DMS114 treated with DMSO at 0.1 percent for 48 hours (cell line): Measurements from ENCODE around the gene LSM12.
A peak's percentile ranks its signal among the peaks of the same experiment; 100 is the strongest.
"Not testable (repeated sequence)": the region's sequence is repeated elsewhere in the genome, so short reads cannot be mapped to it uniquely, and the experiment has no call there.

Source experiments
- DNase-seq: peaks from one replicate; lab custom pipeline; 2025; ENCODE audit not compliant: unreplicated experiment; lab: John Stamatoyannopoulos, UW

The LSM12 gene

DNA sequence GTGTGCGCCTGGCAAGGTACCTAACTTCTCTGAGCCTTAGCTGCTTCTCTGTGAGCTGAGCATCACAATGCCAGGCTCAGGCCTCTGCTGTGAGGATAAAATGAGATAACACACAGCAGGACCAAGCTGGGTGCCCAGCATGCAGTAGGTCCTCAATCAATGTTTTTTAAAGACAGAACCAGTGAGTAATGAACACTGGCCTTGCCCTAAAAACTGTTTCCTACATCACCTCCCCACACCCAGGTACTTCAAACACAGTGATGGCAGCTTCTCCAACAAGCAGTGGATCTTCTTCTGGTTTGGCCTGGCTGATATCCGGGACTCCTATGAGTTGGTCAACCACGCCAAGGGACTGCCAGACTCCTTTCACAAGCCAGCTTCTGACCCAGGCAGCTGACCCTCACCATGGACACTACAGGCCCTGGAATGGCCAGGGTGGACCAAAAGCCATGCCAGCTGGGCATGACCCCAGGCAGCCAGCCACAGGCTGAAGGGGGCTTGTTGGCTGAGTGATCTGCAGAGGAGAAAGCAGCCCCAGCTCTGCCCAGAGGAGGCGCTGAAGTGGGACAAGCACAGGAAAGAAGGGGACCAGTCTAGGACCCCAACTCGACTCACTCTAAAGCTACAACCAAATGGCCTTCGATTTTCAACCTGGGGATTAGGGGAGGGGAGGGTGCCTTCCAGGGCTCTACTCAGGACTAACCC, 58.1 kb downstream of the LSM12 start:
- DNase-seq, result no peak

DNA sequence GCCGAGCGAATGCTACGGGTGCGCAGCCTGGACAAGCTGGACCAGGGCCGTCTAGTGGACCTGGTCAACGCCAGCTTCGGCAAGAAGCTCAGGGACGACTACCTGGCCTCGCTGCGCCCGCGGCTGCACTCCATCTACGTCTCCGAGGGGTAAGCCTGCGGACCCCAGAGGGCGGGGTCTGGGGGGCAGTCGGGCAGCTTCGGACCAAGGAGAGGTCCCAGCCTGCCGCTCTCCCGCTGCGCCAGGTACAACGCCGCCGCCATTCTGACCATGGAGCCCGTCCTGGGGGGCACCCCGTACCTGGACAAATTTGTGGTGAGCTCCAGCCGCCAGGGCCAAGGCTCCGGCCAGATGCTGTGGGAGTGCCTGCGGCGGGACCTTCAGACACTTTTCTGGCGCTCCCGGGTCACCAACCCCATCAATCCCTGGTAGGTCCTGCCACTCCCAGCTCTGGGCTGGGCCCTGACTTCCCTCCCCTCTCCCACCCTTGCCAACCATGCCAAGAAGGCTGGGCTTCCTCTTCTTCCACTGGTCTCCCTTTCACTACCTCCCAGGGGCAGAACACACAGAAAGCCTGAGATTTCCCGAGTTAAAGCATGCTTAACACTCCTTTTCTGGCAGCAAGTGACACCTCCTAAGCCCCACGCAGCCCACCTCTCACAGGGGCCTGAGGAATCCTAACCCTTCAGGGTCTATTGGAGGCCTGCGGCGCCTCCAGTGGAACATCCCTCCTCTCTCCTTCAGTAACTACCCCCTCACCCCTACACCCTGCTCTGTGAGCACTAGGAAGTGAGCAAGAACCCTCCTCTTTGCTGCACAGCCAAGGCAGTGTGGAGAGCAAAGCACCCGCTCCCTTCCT, 58.9 kb downstream of the LSM12 start:
- DNase-seq, result no peak

DNA sequence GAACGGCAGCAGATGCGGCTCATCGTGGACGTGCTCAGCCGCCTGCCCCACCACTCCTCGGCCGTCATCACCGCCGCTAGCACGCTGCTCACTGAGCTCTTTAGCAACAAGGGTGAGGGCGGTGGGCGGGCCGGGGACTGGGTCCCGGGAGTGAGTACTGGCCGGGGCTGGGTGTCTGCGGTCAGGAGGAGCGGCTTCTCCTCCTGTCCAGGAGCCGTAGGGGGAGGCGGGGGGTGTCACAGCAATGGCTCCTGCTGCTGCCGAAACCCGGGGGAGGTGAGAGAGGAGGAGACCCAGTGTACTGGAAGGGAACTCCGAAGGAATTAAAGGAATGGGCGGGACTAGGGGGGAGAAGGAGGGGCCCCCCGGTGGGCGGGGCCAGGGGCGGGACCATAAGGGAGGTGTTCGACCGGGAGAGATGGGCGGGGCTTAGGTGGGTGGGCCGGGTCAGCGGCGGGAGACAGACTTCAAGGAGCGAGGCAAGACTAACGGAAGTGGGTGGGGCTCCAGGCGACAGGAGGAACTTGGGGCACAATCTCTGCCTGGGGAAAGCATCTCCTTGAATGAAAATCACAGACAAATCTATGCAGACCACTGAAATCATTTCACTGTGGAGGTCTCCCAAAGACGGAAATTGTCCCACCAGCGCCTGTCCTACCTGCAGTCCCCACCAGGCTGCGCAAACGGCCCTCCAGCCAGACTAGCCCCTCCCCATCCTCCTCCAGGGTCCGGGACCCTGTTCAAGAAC, 59.7 kb downstream of the LSM12 start:
- peak; percentile 91 for DNase-seq

DNA sequence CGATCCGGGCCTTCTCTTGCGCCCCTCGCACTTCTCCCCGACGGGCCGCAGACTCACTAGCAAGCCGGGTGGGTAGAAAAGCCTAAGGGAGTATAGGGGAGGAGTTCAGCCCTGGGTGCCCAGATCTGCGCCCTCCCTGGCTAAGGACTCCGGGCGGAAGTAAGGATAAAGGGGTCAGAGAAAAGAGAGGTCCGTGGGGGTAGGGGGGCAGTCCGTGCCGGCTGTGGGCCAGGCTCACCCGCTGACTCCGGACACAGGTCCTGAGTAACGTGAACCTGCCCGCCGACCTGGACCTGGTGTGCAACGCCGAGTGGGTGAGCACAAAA, 60.2 kb downstream of the LSM12 start:
- DNase-seq, result no peak

DNA sequence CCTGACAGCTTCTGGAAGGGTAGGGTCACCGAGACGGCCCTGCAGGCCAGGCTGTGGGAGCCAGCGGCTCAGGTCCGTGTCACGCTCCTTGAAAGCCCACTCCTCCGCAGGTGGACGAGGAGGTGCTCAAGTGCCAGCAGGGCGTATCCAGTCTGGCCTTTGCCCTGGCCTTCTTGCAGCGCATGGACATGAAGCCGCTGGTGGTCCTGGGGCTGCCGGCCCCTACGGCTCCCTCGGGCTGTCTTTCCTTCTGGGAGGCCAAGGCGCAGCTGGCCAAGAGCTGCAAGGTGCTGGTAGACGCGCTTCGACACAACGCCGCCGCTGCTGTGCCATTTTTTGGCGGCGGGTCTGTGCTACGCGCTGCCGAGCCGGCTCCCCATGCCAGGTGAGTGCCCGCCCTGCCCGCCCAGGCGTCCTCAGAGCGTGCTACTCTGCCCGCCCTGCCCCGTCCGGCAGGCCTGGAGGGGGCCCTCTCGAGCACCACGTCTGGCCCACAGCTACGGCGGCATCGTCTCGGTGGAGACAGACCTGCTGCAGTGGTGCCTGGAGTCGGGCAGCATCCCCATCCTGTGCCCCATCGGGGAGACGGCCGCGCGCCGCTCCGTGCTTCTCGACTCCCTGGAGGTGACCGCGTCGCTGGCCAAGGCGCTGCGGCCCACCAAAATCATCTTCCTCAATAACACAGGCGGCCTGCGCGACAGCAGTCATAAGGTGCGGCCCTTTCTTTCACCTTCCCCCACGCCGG, 60.8 kb downstream of the LSM12 start:
- DNase-seq, result no peak

- no peak for DNase-seq
Measured at GRCh38 chr17:44004761-44005526, 61.5 kb downstream of the LSM12 start.

DNA sequence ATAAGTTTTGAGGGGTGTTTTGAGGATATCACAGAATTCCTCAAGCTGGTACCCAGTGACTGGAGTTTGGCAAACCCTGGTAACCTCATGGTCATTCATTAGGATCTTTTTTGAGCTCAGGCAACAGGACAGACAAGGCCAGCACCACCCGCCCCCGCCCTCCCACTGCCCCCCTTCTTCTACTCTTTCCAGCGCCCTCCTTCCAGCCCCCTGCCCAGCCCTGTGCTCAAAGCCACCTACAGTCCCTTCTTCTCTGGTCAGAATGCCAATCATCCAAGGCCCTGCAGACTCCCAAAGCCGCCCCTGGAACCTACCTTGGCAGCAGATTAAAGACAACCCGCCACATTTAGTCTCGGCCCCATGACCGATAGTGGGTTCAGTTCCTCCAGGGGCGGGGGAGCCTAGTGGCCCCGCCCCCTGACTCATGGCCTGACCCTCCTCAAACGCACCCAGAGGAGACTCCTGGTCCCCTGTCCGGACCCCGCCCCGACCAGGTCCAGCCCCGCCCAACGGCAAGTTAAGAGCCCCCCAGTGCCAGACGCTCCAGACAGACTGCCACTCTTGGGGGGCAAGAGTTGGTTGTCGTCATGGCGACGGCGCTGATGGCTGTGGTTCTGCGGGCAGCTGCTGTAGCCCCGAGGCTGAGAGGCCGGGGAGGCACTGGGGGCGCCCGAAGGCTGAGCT, 62.3 kb downstream of the LSM12 start, which contains the start of gene NAGS:
NAGS (plus strand) TSS at position 546 of the 684 bp plus-strand sequence; CDS start at position 588, 42 bp downstream.
- no peak for DNase-seq

- no peak for DNase-seq
Measured at GRCh38 chr17:44002141-44002848, 64.2 kb downstream of the LSM12 start.

DNA sequence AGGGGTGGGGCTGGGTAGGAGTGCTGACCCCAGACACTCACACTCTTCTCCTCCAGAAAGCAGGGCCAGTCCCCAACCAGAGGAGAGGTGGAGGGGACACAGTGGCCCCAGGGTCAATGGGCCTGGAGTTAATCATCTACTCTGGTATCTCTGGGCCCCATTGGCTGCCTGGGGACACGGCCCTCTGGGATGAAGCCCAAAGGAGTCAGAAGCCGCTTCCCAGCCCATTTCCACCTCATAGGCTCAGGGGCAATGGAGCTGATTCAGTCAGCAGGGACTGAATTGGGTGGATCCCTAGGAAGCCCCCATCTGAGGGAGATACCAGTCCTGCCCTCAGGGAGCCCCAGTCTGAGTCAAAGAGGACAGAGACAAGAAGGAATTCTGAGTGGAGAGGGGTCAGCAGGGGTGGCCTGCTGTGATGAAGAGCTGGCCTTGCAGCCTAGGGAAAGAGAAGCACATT, 65.0 kb downstream of the LSM12 start:
- no peak for DNase-seq

DNA sequence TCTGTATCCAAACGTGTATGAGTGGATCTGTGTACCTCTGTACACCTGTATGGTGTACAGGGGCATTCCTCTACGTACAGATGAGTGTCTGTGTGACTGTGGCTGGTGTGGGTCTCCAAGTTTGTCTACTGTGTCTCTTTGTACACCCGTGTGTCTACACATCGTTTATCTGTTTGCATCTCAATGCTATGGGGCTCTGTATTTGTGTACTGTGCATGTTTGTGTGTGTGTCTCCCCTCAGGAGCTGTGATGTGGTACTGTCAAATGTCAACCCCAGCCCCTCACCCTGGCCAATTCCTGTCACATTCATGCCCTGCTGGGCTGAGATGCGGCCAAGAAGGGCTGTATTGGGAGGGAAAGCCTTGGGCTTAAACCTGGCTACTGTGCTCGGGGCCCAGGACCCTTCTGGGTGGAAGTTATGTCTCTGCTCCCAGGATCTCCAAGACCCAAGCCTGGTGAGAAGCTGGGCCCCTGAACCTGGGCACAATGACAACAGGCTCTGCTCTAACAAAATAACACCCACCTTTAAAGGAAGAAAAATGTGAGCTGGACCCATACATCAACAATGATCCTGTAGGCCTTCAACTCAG, 65.5 kb downstream of the LSM12 start:
- no peak for DNase-seq

DNA sequence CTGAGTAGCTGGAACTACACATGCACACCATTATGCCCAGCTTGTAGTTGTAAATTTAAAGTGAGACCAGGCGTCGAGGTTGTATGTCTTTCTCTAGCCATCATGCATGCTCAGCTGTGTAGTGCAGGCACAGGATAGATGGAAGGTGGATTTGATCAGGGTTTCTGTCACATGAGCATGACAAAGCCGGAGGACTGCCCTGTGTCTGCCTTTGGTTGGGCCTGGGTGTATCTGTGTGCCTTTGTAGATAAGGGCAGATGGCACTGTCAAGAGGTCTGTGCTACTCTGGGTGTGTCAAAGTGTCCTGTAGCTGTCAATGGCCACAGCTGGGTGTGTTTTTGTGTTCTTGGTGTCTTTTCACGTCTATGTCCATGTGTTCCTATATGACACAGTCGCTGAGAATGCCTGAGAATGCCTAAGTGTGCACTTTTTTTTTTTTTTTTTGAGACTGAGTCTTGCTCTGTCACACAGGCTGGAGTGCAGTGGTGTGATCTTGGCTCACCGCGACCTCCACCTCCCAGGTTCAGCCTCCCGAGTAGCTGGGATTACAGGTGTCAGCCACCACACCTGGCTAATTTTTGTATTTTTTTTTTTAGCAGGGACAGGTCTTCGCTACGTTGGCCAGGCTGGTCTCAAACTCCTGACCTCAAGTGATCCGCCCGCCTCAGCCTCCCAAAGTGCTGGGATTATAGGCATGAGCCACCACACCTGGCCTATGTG, 66.2 kb downstream of the LSM12 start:
- DNase-seq, result no peak

DNA sequence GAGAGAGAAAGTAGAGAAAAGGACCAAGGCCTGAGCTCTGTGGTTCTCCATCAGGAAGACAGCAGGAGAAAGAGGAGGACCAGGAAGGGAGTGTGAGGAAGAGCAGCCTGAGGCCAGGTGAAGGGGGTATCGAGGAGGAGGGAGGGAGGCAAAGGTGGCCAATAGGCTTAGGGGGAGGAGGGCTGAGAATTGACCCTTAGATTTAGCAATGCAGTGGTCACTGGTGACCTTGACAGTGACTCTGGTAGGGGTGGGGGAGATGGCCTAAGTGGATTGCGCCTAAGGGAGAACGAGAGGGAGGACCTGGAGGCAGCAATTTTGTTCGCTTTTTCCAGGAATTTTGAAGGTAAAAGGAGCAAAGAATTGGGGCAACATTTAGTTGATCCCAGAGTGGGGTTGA, 67.4 kb downstream of the LSM12 start:
- no peak for DNase-seq

GRCh38 chr17:43998552-43998951, 67.9 kb downstream of the LSM12 start:
- no peak for DNase-seq

GRCh38 chr17:43997180-43997579, 69.3 kb downstream of the LSM12 start:
- not testable (repeated sequence) for DNase-seq

- DNase-seq, result no peak
Measured at GRCh38 chr17:43995150-43995471, 71.4 kb downstream of the LSM12 start.

DNA sequence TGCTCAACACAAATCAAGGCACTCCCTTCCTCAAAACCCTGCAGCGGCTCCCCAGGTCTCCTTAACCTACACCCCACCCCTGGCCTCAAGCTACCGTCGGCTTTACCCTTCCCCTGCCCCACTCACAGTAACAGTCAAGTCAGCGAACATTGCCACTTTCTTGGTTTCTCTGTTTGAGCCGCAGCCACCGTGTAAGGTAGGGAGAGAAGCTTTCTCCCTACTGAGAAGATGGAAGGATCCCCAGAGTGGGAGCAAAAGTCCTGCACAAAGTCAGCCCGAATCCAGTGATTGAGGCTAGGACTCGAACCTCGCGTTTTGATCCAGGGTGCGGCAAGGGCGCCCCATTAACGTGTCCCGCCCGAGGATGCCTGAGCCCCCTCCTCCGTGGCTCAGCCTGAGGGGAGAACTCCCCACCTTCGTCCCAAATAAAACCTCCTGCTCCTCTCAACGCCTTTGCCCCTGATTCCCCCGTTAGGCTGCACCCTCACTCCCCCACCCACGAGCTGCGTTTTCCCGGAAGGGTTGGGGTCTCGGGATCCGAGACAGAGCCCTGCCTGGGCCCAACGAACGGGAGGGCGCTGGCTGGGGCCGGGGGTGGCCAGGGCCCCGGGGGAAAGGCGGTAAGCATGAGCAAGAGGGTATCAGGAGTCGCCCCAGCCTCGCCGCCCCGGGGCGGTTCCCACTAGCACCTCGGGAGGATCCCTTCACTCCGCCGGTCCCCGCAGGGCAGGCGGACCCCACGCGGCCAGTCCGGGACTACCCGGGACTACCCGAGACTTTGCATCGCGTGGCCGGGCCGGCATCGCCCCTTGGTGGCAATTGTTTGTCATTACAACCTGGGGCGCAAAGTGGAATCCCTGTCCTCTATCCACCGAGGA, 72.0 kb downstream of the LSM12 start:
- peak; percentile 32 for DNase-seq

DNA sequence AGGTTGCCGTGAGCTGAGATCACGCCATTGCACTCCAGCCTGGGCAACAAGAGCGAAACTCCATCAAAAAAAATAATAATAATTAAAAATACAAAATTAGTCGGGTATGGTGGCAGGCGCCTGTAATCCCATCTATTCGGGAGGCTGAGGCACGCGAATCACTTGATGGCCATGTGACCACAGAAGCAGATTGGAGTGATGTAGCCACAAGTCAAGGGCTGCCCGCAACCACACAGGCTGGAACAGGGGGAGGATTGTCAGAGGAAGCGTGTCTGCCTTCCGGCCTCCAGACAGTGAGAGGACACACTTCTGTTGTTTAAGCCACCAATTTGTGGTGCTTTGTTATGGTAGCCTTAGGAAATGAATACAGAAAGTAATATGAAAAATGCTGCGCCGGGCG, 73.8 kb downstream of the LSM12 start:
- DNase-seq, result no peak
